OCI-LY3 (cell line): ENCODE data around the gene PCDHA7.
"Not testable (repeated sequence)": the region's sequence is repeated elsewhere in the genome, so short reads cannot be mapped to it uniquely, and the experiment has no call there.

Experiments
- H2AFZ ChIP-seq: fragments of 200-600, 300-600 bp; shearing (Covaris generic); 2 replicates; pipeline ENCODE4 v1.6.0; 2014; ENCODE audit warnings: antibody characterized with exemption, low read depth, low read length
- H3K27ac ChIP-seq: fragments of 200-600, 300-600 bp; sonication (generic); 2 replicates; pipeline ENCODE4 v1.5.1; 2014; ENCODE audit warnings: mild to moderate bottlenecking, low read length, moderate library complexity, mixed read lengths
- H3K27me3 ChIP-seq: fragments of 200-600, 300-600 bp; sonication (generic); 2 replicates; pipeline ENCODE4 v1.6.1; 2014; ENCODE audit warnings: low read depth, low read length, mixed read lengths
- H3K36me3 ChIP-seq: fragments of 200-600, 300-600 bp; sonication (generic); replicated peaks from 2 replicates; pipeline ENCODE3; 2014; ENCODE audit warnings: low read depth, low read length, mixed read lengths
- H3K4me1 ChIP-seq: fragments of 300-600, 200-600 bp; sonication (generic); 2 replicates; pipeline ENCODE4 v1.6.1; 2014; ENCODE audit warnings: low read length, mixed read lengths
- H3K4me2 ChIP-seq: fragments of 200-600, 300-600 bp; sonication (generic); 2 replicates; pipeline ENCODE4 v1.6.1; 2014; ENCODE audit warnings: low read length, mixed read lengths
- H3K4me3 ChIP-seq: fragments of 300-600, 200-600 bp; sonication (generic); 2 replicates; pipeline ENCODE4 v1.5.1; 2014; ENCODE audit warnings: antibody characterized with exemption, mild to moderate bottlenecking, low read length, moderate library complexity
- H3K79me2 ChIP-seq: fragments of 300-600, 200-600 bp; shearing (Covaris generic); 2 replicates; pipeline ENCODE4 v1.6.1; 2014; ENCODE audit warnings: mild to moderate bottlenecking, low read length, mixed read lengths
- H3K9ac ChIP-seq: fragments of 300-600, 200-600 bp; shearing (Covaris generic); 2 replicates; pipeline ENCODE4 v1.6.0; 2014; ENCODE audit warnings: mild to moderate bottlenecking, low read length, moderate library complexity
- H3K9me3 ChIP-seq: fragments of 200-600, 300-600 bp; shearing (Covaris generic); 2 replicates; pipeline ENCODE4 v1.6.1; 2014; ENCODE audit warnings: low read length, mixed read lengths; ENCODE audit not compliant: insufficient read depth
- H4K20me1 ChIP-seq: fragments of 200-600, 300-600 bp; sonication (generic); 2 replicates; pipeline ENCODE4 v1.6.1; 2016; ENCODE audit warnings: low read length, mixed read lengths; ENCODE audit not compliant: insufficient read depth
- CTCF ChIP-seq: fragments of 200-600, 300-600 bp; sonication (generic); IDR thresholded peaks from 2 replicates; pipeline ENCODE4 v1.5.1; 2014; ENCODE audit warnings: antibody characterized with exemption, low read length, low read depth
- EZH2phosphoT487 ChIP-seq: fragments of 200-600 bp; shearing (Covaris generic); IDR thresholded peaks from 2 replicates; pipeline ENCODE4 v1.6.1; 2018; ENCODE audit warnings: antibody characterized with exemption, mixed run types, low read depth

Gene PCDHA7

DNA sequence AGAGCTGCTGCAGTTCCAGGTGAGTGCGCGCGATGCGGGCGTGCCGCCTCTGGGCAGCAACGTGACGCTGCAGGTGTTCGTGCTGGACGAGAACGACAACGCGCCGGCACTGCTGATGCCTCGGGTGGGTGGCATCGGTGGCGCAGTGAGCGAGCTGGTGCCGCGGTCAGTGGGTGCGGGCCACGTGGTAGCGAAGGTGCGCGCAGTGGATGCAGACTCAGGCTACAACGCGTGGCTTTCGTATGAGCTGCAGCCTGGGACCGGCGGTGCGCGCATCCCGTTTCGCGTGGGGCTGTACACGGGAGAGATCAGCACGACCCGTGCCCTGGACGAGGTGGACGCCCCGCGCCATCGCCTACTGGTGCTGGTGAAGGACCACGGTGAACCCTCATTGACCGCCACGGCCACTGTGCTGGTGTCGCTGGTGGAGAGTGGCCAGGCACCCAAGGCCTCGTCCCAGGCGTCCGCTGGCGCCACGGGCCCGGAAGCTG is 31.2 kb upstream of the PCDHA7 start:
- no peak overlapping the region for H3K9ac ChIP-seq
- no peak overlapping the region for H3K4me2 ChIP-seq
- H3K79me2 ChIP-seq = no peaks in the 10 kb centered on the region
- H3K4me1 ChIP-seq = no peaks in the 10 kb centered on the region
- no peaks in the 10 kb centered on the region for H3K9me3 ChIP-seq
- no peaks in the 10 kb centered on the region for H3K27me3 ChIP-seq
- no peak overlapping the region for H3K4me3 ChIP-seq
- H2AFZ ChIP-seq = no peak overlapping the region
- H3K27ac ChIP-seq = no peak overlapping the region
- no peaks in the 10 kb centered on the region for H4K20me1 ChIP-seq
- TF ChIP-seq CTCF = no peak
- TF ChIP-seq EZH2phosphoT487 = no peak
- no peaks in the 10 kb centered on the region for H3K36me3 ChIP-seq

DNA sequence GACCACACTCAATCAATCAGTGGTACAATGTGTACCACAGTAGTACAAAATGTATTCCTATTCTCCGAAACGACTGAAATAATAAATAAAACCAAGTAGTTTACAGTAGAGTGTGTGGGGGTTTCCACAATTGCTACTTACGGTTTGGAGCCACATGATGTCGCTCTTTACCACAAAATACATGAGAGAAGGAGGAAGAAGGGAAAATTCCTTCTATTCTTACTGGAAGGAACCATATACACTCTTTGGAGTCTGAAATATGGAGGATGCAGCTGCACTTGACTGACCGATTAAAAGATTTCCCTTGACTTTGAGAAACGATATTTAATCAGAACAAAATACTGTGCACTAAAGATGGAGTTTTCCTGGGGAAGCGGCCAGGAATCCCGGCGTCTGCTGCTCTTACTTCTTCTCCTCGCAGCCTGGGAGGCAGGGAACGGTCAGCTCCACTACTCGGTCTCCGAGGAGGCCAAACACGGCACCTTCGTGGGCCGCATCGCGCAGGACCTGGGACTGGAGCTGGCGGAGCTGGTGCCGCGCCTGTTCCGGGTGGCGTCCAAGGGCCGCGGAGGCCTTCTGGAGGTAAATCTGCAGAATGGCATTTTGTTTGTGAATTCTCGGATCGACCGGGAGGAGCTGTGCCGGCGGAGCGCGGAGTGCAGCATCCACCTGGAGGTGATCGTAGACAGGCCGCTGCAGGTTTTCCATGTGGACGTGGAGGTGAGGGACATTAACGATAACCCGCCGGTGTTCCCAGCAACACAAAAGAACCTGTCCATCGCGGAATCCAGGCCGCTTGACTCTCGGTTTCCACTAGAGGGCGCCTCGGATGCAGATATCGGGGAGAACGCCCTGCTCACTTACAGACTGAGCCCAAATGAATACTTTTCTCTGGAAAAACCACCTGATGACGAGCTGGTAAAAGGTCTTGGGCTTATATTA is 27.0 kb upstream of the PCDHA7 start, which contains the start of gene PCDHA4:
Gene PCDHA4, plus strand, starts transcription at position 235 of the 942 bp plus-strand sequence.
- no peak within 1 kb of the TSS for H2AFZ ChIP-seq
- no peak within 1 kb of the TSS for H3K27ac ChIP-seq
- H3K4me1 ChIP-seq = no peaks in the 10 kb centered on the region
- H3K27me3 ChIP-seq = no peaks in the 10 kb centered on the region
- H4K20me1 ChIP-seq = no peaks in the 10 kb centered on the region
- TF ChIP-seq CTCF = no peak
- TF ChIP-seq EZH2phosphoT487 = no peak
- no peak within 1 kb of the TSS for H3K4me2 ChIP-seq
- no peak within 1 kb of the TSS for H3K9ac ChIP-seq
- no peaks in the 10 kb centered on the region for H3K9me3 ChIP-seq
- no peaks in the 10 kb centered on the region for H3K36me3 ChIP-seq
- no peaks in the 10 kb centered on the region for H3K79me2 ChIP-seq
- no peak within 1 kb of the TSS for H3K4me3 ChIP-seq

- not testable (repeated sequence) for H3K4me3 ChIP-seq, H3K9me3 ChIP-seq, H3K79me2 ChIP-seq, H3K9ac ChIP-seq, H3K36me3 ChIP-seq, H3K27ac ChIP-seq, H3K4me1 ChIP-seq, H3K4me2 ChIP-seq, H2AFZ ChIP-seq, H3K27me3 ChIP-seq, H4K20me1 ChIP-seq
Observed at GRCh38 chr5:140808241-140808888, 25.7 kb upstream of the PCDHA7 start.

DNA sequence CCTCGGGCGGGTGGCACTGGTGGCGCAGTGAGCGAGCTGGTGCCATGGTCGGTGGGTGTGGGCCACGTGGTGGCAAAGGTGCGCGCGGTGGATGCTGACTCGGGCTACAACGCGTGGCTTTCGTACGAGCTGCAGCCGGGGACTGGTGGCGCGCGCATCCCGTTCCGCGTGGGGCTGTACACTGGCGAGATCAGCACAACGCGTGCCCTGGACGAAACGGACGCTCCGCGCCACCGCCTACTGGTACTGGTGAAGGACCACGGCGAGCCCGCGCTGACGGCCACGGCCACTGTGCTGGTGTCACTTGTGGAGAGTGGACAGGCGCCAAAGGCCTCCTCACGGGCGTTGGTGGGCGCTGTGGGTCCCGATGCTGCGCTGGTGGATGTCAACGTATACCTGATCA is 25.2 kb upstream of the PCDHA7 start:
- Histone ChIP-seq H3K4me1 (no peaks in the 10 kb centered on the region), H3K27ac (no peak overlapping the region), H3K36me3 (no peaks in the 10 kb centered on the region), H4K20me1 (no peaks in the 10 kb centered on the region), H3K27me3 (no peaks in the 10 kb centered on the region), H3K4me2 (no peak overlapping the region), H3K79me2 (no peaks in the 10 kb centered on the region), H3K9ac (no peak overlapping the region), H3K9me3 (no peaks in the 10 kb centered on the region), H3K4me3 (no peak overlapping the region), H2AFZ (no peak overlapping the region)
- TF ChIP-seq EZH2phosphoT487 (no peak), CTCF (no peak)
